Heart right ventricle (tissue), 16 donors: Measurements from ENCODE around the gene ZNF277. TPM values are rescaled to one million over a fixed set of nuclear protein-coding genes. Genes with fewer than 3 reads are reported as not detected.

ENCODE experiments used
- ATAC-seq, 8 donors: fragments of 200-7000 bp; cut with Tn5 transposase; one replicate each; pipeline ENCODE4 v1.9.1; 2020; ENCODE audit warnings: mild to moderate bottlenecking in 8 of 8, moderate library complexity in 8 of 8, moderate number of reproducible peaks in 1 of 8
- DNase-seq, 2 donors: peaks; one replicate each; pipeline ENCODE4 v3.0.0-alpha.2; 2020
- H3K27ac ChIP-seq, 10 donors: fragments of 200-600 bp; sonication (generic) in 2 of 10; one replicate each; pipeline versions ENCODE4 v1.5.0 to v1.8.0; 2020 to 2022; ENCODE audit warnings: mild to moderate bottlenecking in 3 of 10
- H3K27me3 ChIP-seq, 7 donors: fragments of 200-600 bp; one replicate each; pipeline ENCODE4 v1.8.0; 2021 to 2022; ENCODE audit warnings: mild to moderate bottlenecking in 2 of 7
- H3K36me3 ChIP-seq, 9 donors: fragments of 200-600 bp; sonication (generic) in 1 of 9; one replicate each; pipeline versions ENCODE4 v1.5.0 to v1.8.0; 2020 to 2022; ENCODE audit warnings: mild to moderate bottlenecking in 2 of 9
- H3K4me1 ChIP-seq, 9 donors: fragments of 200-600 bp; sonication (generic) in 1 of 9; one replicate each; pipeline versions ENCODE4 v1.5.0 to v1.8.0; 2020 to 2022; ENCODE audit warnings: mild to moderate bottlenecking in 4 of 9
- H3K4me3 ChIP-seq, 10 donors: fragments of 200-600 bp; sonication (generic) in 2 of 10; one replicate each; pipeline versions ENCODE4 v1.5.0 to v1.8.0; 2020 to 2022; ENCODE audit warnings: mild to moderate bottlenecking in 7 of 10, moderate library complexity in 2 of 10
- H3K9me3 ChIP-seq, 11 donors: fragments of 200-600 bp in 10 of 11; sonication (generic) in 2 of 11; one replicate each; pipeline versions ENCODE4 v1.5.0 to v1.8.0; 2013 to 2022; ENCODE audit warnings: mild to moderate bottlenecking in 2 of 11, control low read depth in 1 of 11, moderate library complexity in 1 of 11
- CTCF ChIP-seq, 9 donors: fragments of 200-600 bp; sonication (generic) in 2 of 9; IDR thresholded peaks; one replicate each; pipeline versions ENCODE4 v1.5.0 to v1.8.0; 2021 to 2022; ENCODE audit warnings: antibody characterized with exemption in 9 of 9, mild to moderate bottlenecking in 5 of 9, moderate library complexity in 1 of 9
- WGBS, 2 donors: extraction: QIAGEN DNeasy Blood & Tissue Kit; methylation state at CpG; one replicate each; pipeline ENCODE4 v1.1.7; 2013; ENCODE audit warnings: inconsistent platforms in 1 of 2; 5-methylcytosine and 5-hydroxymethylcytosine counted together
- intact Hi-C, 10 donors: fragments of 100-400 bp; cut with DNase I; formaldehyde crosslinking; loops; one replicate each; pipeline versions ENCODE4 v1.11.1 to v1.14.2; 2022
- polyA plus RNA-seq, 2 donors: library from polyadenylated mRNA; stranded (reverse); fragments of 200-250 nt; gene quantifications; one replicate each; pipeline ENCODE4 v1.2.3, GENCODE V29; 2013
- total RNA-seq, 10 donors: library from RNA; stranded (reverse); fragmentation: NEBNext Ultra II Directional in 3 of 10; extraction: Animal tissue kit (Norgen Biotek cat#: 25700) in 3 of 10; gene quantifications; one replicate each; pipeline versions ENCODE4 v1.2.1 to v1.2.4, GENCODE V29; 2021 to 2023
- donor health status: Arrhythmogenic right ventricular cardiomyopathy.
- donor health status: ischemic (EF 13 %, LVEDD 7.1; RV severe dilation, severe dysfunction).
- donor health status: healthy with polysubstance abuse.
- donor health status: DM: no; HTN: yes; CAD: no.
- donor health status: DM: no; HTN: no; CAD: no.
- donor health status: ischemic (EF 25% LVEDD 6.9; RV normal size, moderate dysfunction).
- donor health status: ischemic (EF 25% LVEDD 5.7; RV mildly dilated, moderate dysfunction).
- donor health status: healthy.
- donor health status: DM: yes; HTN: yes; CAD: no.
- donor health status: Ischemic cardiomyopathy.
- donor health status: ischemic (EF 35%, LVEDD 5.7; RV mildly dilated, moderate dysfunction).
- donor health status: nonischemic (EF 11% LVEDD 7.7; RV severe dilation, severe dysfunction).
- donor health status: DM: yes; HTN: yes; CAD: no.
- donor health status: PGD.
- donor health status: ischemic (EF 29% LVEDD 5.4; RV normal size, mild dysfunction).
- donor health status: nonischemic (EF 23%, LVEDD 6.1; RV moderate dilation, normal function).

The ZNF277 gene
- total and polyA plus RNA-seq, 12 donors, result 7.7 to 25.7 (median 17.4) TPM

GRCh38 chr7:112204499-112205342 is 1.8 kb upstream of the ZNF277 start:
- peak overlapping the region; percentile 78 to 95 (median 92) for H3K27ac ChIP-seq
- WGBS, 2 donors, result 2% methylated on average over 14 of the region's 14 CpGs
- intact Hi-C loops, result loop anchor here in 8 of 10 donors (5.0 to 10.0 kb wide), 13 partner anchors 42 to 340 kb away; partner anchors contain the start of gene IFRD1 (in 1 of the 8)

DNA sequence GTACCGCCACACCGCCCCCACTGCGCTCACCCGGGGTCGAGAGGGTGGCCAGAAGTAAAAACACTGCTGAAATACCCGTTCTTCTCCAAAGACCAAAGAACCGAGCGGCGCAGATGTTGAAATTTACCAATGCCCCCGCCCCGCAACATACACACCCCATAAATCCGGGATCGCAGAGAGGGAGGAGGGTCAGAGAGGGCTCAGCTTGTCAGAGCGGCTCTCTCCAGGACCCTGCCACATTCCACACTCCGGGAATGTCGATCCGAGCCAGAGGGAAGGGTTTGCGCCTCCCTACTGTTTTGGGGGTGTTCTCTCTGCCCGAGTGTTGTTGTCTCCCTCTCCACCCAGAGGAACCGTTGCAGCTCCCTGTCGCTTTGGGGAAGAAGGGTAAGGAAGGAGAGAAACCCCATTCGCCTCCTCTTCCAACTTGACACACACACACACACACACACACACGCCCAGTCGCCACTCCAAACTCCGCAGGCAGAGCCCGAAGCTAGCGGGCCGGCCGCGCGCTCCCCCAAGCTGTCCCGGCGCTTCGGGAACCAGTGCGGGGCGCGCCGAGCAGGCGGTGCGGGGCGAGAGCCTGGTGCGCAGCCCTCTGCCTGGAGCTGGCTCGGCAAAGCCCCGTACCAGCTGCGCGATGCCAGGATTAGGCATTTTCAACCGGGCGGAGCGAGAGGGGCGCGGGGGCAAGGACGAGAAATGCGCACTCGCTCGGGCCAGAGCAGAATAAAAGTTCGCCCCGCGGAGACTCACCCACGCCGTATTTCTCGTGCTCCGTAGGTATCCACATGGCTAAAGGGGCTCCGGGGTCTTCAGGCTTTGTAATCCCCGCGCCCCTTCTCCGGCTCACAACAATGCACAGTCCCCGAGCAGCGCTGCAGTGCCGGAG is 905 bp upstream of the ZNF277 start:
- ATAC-seq (peak; percentile 38 to 70 (median 50)), DNase-seq (peak; percentile 64 to 77)
- H3K27me3 ChIP-seq, result peaks cover 0 to 12% (median 0%) of the 10 kb centered on the region in 7 donors
- peaks cover 2 to 40% (median 33%) of the 10 kb centered on the region in 9 donors for H3K4me1 ChIP-seq
- peak overlapping the region; percentile 78 to 95 (median 92) for H3K27ac ChIP-seq
- H3K36me3 ChIP-seq, result no peaks in the 10 kb centered on the region
- TF ChIP-seq CTCF (IDR thresholded peaks at IDR 0.05), result no peak
- intact Hi-C loops, result loop anchor here in 8 of 10 donors (5.0 to 10.0 kb wide), 11 partner anchors 71 to 341 kb away; partner anchors contain the start of gene IFRD1 (in 1 of the 8)
- H3K4me3 ChIP-seq, result peak overlapping the region; percentile 71 to 98 (median 92)
- no peaks in the 10 kb centered on the region for H3K9me3 ChIP-seq
- WGBS, 2 donors, result 0 to 1% methylated on average over 68 to 69 of the region's 69 CpGs

More at GRCh38 chr7:112204499-112205342, 1.8 kb upstream of the ZNF277 start:
- H3K4me3 ChIP-seq, result peak overlapping the region; percentile 71 to 98 (median 92)
- ATAC-seq (peak in 3 of 8 donors; percentile 4 to 15 (median 7)), DNase-seq (peak in 1 of 2 donors; percentile 16)
- no peak for TF ChIP-seq CTCF (IDR thresholded peaks at IDR 0.05)
- no peaks in the 10 kb centered on the region for H3K9me3 ChIP-seq
- peaks cover 2 to 44% (median 33%) of the 10 kb centered on the region in 9 donors for H3K4me1 ChIP-seq
- no peaks in the 10 kb centered on the region for H3K36me3 ChIP-seq
- H3K27me3 ChIP-seq, result peaks cover 0 to 12% (median 0%) of the 10 kb centered on the region in 7 donors

DNA sequence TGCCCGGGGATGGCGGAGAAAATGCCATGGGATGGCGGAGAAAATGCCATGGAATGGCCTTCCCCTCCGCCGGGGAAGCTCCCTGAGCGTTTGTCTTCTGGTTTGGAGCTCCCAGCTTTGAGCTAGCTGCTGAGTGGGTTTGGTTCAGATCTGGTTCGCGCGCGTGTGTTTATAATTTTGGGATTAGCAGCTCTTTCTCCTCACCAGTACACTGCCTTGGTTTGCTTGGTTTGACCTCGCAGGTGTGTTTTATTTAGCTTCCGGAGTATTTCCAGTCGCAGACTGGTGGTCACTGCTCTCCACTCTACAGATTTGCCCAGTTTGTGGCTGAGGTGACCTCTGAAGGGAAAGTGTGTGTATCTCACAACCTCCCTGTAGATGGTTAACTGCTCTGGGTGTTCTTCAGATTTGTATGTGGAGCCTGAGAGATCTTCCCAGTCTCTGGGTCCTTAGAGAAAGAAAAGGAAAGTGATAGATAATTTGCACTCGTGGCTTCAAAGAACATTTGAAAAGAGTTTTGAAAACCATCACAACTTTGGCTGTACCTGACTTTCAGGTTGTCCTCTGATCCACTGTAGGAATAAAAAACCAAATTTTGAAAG is 597 bp downstream of the ZNF277 start:
- Histone ChIP-seq H3K9me3 (no peaks in the 10 kb centered on the region), H3K36me3 (no peaks in the 10 kb centered on the region), H3K27me3 (peaks cover 0 to 8% (median 0%) of the 10 kb centered on the region in 7 donors), H3K27ac (peak overlapping the region; percentile 39 to 95 (median 88)), H3K4me3 (peak overlapping the region; percentile 71 to 98 (median 92)), H3K4me1 (peaks cover 6 to 52% (median 34%) of the 10 kb centered on the region in 9 donors)
- WGBS, 2 donors, result 0 to 1% methylated on average over 14 of the region's 14 CpGs
- DNase-seq (no peak), ATAC-seq (peak in 3 of 8 donors; percentile 0 to 1 (median 0))
- no peak for TF ChIP-seq CTCF (IDR thresholded peaks at IDR 0.05)
- intact Hi-C loops, result loop anchor here in 8 of 10 donors (5.0 to 10.0 kb wide), 11 partner anchors 72 to 342 kb away; partner anchors contain the start of gene IFRD1 (in 1 of the 8)
